Stimulated activated CD4-positive, alpha-beta T cell treated with anti-CD3 and anti-CD28 coated beads, TNF-alpha, amount 100 ng/mL, for 24 hours (primary cell): ENCODE results near the gene EPB42.

Experiments
- DNase-seq, 3 experiments: peaks; one replicate each; pipeline ENCODE4 v3.0.0-alpha.2; 2020; ENCODE audit warnings: low read depth in 3 of 3

EPB42 gene

GRCh38 chr15:43220991-43221403 is at the start of gene EPB42:
Gene EPB42 (minus strand): TSS chr15:43221018. CDS start chr15:43220825, 193 bp downstream.
- DNase-seq = no peak

DNA sequence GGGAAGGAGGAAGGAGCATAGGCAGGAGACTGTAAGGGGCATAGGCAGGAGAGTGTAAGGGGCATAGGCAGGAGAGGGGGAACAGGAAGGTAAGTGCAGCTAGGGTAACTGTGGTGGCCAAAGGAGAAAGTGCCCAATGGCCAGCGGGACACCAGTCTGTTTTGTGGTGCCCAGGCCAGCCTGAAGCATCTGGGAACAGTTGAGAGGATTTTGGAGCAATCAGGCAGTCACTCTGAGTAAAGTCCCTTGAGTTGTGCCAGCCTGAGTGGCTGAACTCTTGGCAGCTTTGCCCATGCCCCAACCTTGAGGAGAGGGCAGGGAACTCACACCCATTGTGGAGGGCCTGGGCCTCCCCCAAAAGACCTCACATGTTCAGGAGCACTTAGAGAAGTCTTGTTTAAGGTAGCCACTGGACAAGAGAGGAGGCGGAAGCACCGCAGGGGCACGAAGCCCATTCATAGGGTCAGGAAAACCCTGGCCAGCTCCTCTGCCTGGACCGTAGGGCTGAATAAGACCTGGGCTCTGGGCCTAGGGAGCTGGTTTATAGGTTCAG is 49.4 kb upstream of the EPB42 start:
- DNase-seq = no peak

- DNase-seq = no peak
Observed at GRCh38 chr15:43268111-43269105, 47.6 kb upstream of the EPB42 start.

DNA sequence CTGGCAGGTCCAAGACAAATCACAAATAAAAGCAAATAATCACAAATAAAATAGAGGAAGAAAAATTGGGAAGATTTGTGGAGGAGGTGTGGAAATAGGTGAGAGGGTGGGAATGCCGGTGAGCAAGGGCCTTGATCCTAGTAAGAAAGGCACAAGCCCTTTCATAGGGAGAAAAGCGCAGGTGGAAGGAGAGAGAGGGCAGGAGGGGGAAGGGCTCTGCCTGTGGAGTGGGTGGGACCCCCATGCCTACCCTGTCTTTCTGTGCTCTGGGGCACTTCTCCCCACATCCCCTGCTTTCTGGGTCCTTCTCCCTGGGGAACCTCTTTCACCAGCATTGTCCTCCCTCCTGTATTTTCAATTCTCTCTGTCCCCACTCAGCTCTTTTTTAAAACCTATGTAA is 46.6 kb upstream of the EPB42 start:
- no peak for DNase-seq

DNA sequence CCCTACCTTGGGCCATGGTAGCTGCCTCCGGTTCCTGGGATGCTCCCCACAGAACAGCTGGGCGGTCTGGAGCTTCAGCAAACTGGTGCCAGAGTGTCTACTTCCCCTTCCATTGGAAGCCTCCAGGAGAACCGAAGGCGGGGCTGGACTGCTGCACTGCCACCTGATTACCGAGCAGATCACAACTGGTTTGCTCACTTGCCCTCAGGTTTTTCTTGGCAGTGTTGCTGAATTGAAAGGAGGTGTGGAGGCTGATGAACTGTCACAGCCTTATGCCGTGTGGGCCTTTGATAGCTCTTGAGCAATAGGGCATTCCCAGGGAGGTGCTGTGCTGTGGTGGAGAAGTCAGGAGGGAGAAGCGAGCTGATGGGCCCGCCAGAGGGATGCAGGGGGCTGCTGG is 46.0 kb upstream of the EPB42 start, which contains the start of gene TGM5:
TSS of gene TGM5 (minus strand) at position 95 of the 400 bp plus-strand sequence. CDS start at position 16, 79 bp downstream.
- no peak for DNase-seq

- DNase-seq = no peak
Observed at GRCh38 chr15:43266386-43266785, 45.6 kb upstream of the EPB42 start.

DNA sequence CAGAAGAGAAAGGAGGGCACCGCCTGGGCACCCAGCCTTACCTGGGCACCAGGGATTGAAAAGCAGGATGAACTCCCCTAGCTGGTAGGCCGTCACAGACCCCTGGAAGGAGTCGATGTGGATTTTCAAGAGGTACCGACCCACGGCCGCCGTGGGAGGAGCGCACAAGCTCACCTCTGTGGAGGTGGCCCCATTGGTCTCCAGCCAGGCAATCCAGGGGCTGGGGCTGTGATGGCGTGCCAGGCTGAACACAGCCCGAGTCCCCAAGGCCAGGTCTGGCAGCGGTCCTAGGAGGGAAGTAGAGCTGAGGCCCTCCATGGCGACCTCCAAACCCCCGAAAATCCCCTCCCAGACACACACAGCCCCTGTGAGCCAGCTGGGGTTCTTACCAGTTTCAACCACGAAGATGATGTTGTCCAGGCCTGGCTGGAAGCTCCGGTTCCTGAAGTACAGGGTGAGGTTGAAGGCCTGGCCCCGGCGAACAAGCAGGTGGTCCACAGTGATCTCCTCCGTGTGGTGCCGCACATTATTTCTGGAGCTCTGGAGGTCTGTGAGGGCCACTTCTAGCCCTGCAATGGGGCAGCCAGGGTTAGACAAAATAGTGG is 39.3 kb upstream of the EPB42 start:
- no peak for DNase-seq

- no peak for DNase-seq
Observed at GRCh38 chr15:43258781-43259180, 38.0 kb upstream of the EPB42 start.

GRCh38 chr15:43256341-43256740 is 35.5 kb upstream of the EPB42 start:
- DNase-seq = no peak

GRCh38 chr15:43255376-43255775 is 34.6 kb upstream of the EPB42 start:
- DNase-seq = no peak

DNA sequence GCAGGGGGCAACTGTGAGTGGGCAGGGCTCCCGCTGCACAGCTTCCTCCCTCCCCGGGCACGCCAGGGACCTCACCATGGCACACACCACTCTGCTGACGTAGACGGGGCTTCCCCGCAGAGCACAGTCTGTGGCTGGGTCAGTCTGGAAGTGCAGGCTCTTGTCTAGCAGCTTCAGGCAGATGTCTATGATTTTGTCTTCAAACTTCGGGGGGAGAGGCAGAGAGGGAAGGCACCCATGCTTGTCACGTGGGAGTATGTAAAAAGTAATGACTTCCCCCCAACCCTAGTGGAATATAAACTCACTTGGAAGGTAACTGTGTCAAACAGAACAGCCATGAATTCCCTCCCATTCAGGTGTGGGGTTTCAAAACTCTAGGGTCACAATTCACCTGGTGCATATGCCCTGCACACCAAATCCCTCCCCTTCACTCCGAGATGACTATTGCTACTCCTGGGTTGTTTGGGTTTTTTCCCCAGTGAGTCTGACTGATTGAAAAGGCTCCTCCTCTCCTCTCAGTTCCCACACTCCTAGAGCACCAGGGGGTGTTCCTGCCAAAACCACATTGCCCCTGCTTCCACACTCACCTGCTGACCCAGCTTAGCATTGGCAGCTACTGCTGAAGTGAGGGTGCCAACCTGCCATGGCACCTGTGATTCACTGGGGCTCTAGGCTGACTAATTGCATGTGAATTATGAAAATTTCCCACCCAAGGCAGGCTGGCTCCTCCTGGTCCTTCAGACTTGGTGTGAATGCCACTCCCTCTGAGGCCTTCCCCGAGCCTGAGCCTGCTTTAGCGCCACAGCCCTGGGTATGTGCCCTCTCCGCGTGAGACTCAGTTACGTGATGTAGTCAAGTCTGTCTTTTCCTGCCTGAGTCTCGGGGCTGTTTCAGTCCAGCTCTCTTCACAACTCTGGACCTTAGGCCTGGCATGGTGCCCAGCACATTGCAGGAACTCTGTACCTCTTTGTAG is 32.9 kb upstream of the EPB42 start:
- DNase-seq = no peak

GRCh38 chr15:43251871-43252250 is 31.0 kb upstream of the EPB42 start:
- DNase-seq = no peak

- no peak for DNase-seq
Observed at GRCh38 chr15:43251185-43251870, 30.5 kb upstream of the EPB42 start.

DNA sequence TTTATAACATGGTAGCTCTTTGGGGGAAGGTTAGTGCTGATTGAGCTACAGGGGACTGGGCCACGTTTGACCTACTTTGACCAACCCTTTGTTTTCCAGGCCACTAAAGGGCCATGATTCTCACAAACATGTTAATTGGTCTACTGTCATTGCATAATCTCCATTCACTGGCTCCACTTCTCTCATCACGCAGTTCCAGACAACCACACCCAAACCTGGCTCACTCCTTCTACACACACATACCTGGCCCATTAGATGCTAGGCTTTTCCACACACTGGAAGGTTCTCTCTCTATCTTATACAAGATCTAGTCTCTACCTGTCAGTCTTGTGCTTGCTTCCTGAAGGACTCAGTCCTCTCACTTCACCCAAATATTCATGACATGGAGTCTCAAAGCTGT is 30.0 kb upstream of the EPB42 start:
- DNase-seq = no peak

- DNase-seq = no peak
Observed at GRCh38 chr15:43249699-43250203, 28.9 kb upstream of the EPB42 start.

DNA sequence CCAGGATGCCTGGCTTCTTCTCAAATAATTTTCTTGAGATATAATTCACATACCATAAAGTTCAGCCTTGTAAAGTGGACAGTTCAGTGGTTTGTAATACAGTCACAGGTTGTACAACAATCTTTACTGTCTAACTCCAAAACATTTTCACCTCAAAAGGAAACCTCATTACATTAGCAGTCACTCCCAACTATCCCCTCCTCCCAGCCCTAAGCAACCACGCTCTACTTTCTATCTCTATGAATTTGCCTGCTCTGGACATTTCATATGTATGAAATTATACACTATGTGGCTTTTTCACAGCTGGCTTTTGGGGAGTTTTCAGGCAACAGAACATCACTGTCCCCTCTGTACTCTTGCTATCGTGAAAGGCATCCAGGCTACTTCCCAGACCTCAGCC is 28.4 kb upstream of the EPB42 start:
- no peak for DNase-seq

DNA sequence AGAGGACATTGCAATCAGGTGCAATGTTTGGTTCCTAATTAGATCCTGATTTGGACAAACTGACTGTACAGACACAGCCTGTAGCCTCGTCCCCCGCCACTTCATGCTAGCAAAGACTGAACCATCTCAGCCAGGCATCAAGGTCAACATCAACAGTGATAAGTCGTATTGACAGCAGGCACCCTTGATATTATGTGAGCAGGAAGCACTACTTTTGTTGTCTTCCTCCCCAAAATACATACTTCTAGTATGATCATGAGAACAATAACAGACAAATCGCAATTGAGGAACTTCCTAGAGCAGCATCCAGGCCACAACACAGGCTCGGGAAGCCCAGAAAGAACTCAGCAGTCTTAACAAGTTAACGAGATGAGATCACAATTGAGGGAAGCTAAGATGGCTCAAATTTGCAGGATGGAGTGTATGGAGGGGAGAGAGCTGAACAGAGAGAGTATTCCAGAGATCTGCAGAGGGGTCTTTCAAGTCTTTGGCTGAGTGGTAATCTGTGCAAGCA is 25.5 kb upstream of the EPB42 start:
- DNase-seq = no peak

DNA sequence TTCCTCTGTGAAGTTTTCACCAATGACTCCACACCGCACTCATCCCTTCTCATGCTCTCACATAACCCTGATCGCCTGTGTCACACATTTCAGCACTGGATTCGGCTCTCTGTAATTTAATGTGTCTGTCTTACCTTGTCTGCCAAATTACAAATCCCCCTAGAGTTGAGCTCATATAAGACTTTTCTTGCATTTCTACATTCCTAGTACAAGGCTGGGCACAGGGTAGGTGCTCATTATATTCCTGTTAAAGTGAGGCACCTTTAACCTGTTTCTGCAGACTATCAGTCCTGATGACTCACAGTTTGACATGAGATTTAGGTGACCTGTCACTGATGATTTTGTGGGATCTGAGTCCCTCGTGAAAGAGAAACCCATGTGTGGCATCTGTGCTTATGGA is 23.3 kb upstream of the EPB42 start:
- DNase-seq = no peak

DNA sequence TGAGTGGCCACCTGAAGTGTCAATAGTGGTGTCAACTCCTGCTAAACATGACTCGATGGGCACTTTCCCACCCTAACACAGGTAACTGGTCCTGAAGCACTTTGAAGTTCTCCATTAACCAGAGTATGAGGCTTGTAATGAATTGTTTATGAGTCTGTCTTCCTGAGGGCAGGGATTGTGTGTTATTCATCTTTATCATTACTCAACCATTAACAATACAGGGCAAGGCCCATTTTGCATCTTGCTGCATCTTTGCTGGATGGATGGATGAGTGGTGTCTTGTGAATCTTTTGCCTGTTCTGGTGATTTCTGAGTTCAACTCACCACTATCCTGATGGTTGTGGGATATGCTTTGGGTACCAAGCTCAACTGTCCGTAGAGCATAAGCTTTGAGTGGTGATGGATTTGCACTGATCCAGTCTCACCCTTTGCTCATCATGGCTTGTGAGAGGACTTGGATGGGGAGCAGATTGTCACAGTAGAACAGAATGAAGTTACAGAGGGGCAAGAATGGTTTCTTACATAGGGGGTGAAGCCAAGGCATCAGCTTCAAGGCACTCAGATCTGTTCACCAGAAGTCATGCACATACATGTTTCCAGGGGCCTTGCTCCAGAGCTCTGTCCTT is 22.3 kb upstream of the EPB42 start:
- DNase-seq = no peak

GRCh38 chr15:43242616-43243015 is 21.8 kb upstream of the EPB42 start:
- no peak for DNase-seq
